Measurements from ENCODE around the gene MYCBPAP. TPM values are rescaled to one million over a fixed set of nuclear protein-coding genes. Genes with fewer than 3 reads are reported as not detected.

Gene MYCBPAP
- total and polyA plus RNA-seq, 4 donors = 0.73 to 6.4 (median 2.8) TPM

GRCh38 chr17:50505591-50506130 is 2.6 kb upstream of the MYCBPAP start:
- H3K9me3 ChIP-seq (ENCODE audit: control insufficient read depth in 4 of 4, insufficient read depth in 3 of 4, low read length in 3 of 4) = no peaks in the 10 kb centered on the region
- no peak overlapping the region for H3K27ac ChIP-seq (ENCODE audit: low read depth in 1 of 2, low read length in 1 of 2)
- no peaks in the 10 kb centered on the region for H3K36me3 ChIP-seq (ENCODE audit: control insufficient read depth in 4 of 4, insufficient read depth in 4 of 4, low read length in 4 of 4)
- TF ChIP-seq CTCF (IDR thresholded peaks at IDR 0.05; ENCODE audit: control extremely low read depth, extremely low read depth) = no peak
- peaks cover 0 to 20% (median 3%) of the 10 kb centered on the region in 5 donors for H3K4me1 ChIP-seq (ENCODE audit: control insufficient read depth in 5 of 5, insufficient read depth in 5 of 5, low read length in 5 of 5)
- no peaks in the 10 kb centered on the region for H3K27me3 ChIP-seq (ENCODE audit: control insufficient read depth in 3 of 3, insufficient read depth in 3 of 3, low read length in 2 of 3)
- H3K9ac ChIP-seq (ENCODE audit: insufficient read depth in 1 of 2, low read length in 2 of 2) = no peak overlapping the region
- H3K4me3 ChIP-seq = no peak overlapping the region
- no peak for DNase-seq
- 63% methylated on average over 7 of the region's 7 CpGs for WGBS, 2 donors
- ATAC-seq (ENCODE audit: insufficient read depth, low FRiP score) = no peak

GRCh38 chr17:50506298-50506697 is 1.9 kb upstream of the MYCBPAP start:
- H3K27ac ChIP-seq (ENCODE audit: low read depth in 1 of 2, low read length in 1 of 2) = no peak overlapping the region
- WGBS, 2 donors = 81 to 85% methylated on average over 7 of the region's 7 CpGs

GRCh38 chr17:50508573-50509460 is 578 bp downstream of the MYCBPAP start:
- Histone ChIP-seq H3K4me3 (peak overlapping the region; percentile 46), H3K27ac (ENCODE audit: low read depth in 1 of 2, low read length in 1 of 2) (peak overlapping the region; percentile 23 to 36), H3K4me1 (ENCODE audit: control insufficient read depth in 5 of 5, insufficient read depth in 5 of 5, low read length in 5 of 5) (peaks cover 0 to 13% (median 4%) of the 10 kb centered on the region in 5 donors), H3K36me3 (ENCODE audit: control insufficient read depth in 4 of 4, insufficient read depth in 4 of 4, low read length in 4 of 4) (no peaks in the 10 kb centered on the region), H3K9me3 (ENCODE audit: control insufficient read depth in 4 of 4, insufficient read depth in 3 of 4, low read length in 3 of 4) (no peaks in the 10 kb centered on the region), H3K27me3 (ENCODE audit: control insufficient read depth in 3 of 3, insufficient read depth in 3 of 3, low read length in 2 of 3) (no peaks in the 10 kb centered on the region), H3K9ac (ENCODE audit: insufficient read depth in 1 of 2, low read length in 2 of 2) (peak overlapping the region; percentile 39 to 61)
- DNase-seq (peak in 2 of 3 donors; percentile 42 to 49), ATAC-seq (ENCODE audit: insufficient read depth, low FRiP score) (no peak)
- TF ChIP-seq CTCF (IDR thresholded peaks at IDR 0.05; ENCODE audit: control extremely low read depth, extremely low read depth) = no peak
- 33 to 38% methylated on average over 32 of the region's 32 CpGs for WGBS, 2 donors

More at GRCh38 chr17:50506298-50506697, 1.9 kb upstream of the MYCBPAP start:
- Histone ChIP-seq H3K27me3 (ENCODE audit: control insufficient read depth in 3 of 3, insufficient read depth in 3 of 3, low read length in 2 of 3) (no peaks in the 10 kb centered on the region), H3K4me1 (ENCODE audit: control insufficient read depth in 5 of 5, insufficient read depth in 5 of 5, low read length in 5 of 5) (peaks cover 0 to 19% (median 4%) of the 10 kb centered on the region in 5 donors), H3K4me3 (no peak overlapping the region), H3K9me3 (ENCODE audit: control insufficient read depth in 4 of 4, insufficient read depth in 3 of 4, low read length in 3 of 4) (no peaks in the 10 kb centered on the region), H3K9ac (ENCODE audit: insufficient read depth in 1 of 2, low read length in 2 of 2) (no peak overlapping the region), H3K36me3 (ENCODE audit: control insufficient read depth in 4 of 4, insufficient read depth in 4 of 4, low read length in 4 of 4) (no peaks in the 10 kb centered on the region)
- DNase-seq (no peak), ATAC-seq (ENCODE audit: insufficient read depth, low FRiP score) (no peak)
- no peak for TF ChIP-seq CTCF (IDR thresholded peaks at IDR 0.05; ENCODE audit: control extremely low read depth, extremely low read depth)
